C4-2B (cell line): ENCODE results near the gene RHOU.
A peak's percentile ranks its signal among the peaks of the same experiment; 100 is the strongest.
"Not testable (repeated sequence)": the region's sequence is repeated elsewhere in the genome, so short reads cannot be mapped to it uniquely, and the experiment has no call there.

Experiments
- H3K27ac ChIP-seq: fragments of 450-650 bp; 2 replicates; pipeline ENCODE4 v1.5.1; 2017
- ZFX ChIP-seq: fragments of 450-650 bp; IDR thresholded peaks from 2 replicates; pipeline ENCODE4 v1.6.1; 2017
- TF ChIP-seq, protein P1 (sequence below): fragments of 450-650 bp; conservative IDR thresholded peaks from 2 replicates; pipeline ENCODE4 v1.5.1; 2017; ENCODE audit warnings: mild to moderate bottlenecking

RHOU gene

DNA sequence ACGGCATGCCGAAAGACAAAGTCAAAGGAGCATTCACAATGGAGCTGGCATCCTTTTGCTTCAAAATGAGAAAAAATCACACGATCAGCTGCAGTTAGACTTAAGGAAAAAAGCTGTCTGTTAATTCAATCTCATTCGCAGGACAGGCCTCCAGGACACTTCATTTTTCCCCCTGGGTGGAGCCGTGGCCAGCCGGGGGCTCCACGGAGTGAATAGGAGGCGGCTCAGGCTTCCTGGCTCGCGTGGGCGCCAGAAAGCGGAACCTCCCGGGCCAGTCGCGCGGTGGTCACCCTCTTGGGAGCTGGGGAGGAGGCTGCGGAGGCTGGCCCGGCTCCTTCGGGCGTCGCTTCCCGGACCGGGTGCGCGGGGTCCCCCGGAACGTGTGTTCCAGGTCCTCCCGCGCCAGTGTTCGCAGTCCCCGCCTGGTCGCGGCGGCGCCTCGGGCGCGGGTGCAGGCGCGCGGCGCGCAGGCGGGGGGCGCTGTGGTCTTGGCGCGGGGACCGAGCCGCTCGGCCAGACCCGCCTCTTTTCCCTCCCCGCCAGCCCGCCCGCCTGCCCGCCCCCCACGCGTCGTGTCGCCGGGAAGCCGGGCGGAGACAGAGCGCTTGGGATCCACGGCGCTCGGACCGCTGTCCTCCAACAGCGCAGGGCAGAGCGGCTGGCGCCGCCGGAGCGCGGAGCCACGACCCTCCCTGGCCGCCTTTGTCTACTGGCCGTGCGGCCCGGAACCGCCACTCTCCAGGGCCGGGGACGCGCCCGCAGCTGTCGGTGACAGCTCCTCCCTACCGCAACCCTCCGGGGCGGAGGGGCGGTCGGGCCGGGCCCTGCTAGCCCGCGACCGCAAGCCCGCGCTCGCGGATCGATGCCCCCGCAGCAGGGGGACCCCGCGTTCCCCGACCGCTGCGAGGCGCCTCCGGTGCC, at the start of gene RHOU:
Gene RHOU (plus strand): TSS at position 599 of the 921 bp plus-strand sequence. CDS start 264 bp downstream, at position 863.
- peak within 1 kb of the TSS; percentile 81 for H3K27ac ChIP-seq
- TF ChIP-seq ZFX = peak; percentile 48
- TF ChIP-seq, protein P1, sequence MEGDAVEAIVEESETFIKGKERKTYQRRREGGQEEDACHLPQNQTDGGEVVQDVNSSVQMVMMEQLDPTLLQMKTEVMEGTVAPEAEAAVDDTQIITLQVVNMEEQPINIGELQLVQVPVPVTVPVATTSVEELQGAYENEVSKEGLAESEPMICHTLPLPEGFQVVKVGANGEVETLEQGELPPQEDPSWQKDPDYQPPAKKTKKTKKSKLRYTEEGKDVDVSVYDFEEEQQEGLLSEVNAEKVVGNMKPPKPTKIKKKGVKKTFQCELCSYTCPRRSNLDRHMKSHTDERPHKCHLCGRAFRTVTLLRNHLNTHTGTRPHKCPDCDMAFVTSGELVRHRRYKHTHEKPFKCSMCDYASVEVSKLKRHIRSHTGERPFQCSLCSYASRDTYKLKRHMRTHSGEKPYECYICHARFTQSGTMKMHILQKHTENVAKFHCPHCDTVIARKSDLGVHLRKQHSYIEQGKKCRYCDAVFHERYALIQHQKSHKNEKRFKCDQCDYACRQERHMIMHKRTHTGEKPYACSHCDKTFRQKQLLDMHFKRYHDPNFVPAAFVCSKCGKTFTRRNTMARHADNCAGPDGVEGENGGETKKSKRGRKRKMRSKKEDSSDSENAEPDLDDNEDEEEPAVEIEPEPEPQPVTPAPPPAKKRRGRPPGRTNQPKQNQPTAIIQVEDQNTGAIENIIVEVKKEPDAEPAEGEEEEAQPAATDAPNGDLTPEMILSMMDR = peak; percentile 98

DNA sequence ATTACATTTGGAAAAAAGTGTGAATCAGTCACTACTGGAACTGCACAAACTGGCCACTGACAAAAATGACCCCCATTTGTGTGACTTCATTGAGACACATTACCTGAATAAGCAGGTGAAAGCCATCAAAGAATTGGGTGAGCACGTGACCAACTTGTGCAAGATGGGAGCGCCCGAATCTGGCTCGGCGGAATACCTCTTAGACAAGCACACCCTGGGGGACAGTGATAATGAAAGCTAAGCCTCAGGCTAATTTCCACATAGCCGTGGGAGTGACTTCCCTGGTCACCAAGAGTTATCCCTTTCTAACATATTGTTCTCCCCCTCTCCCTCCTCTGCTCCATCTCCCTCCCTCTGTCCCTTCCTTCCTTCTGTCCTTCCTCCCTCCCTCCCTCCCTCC, 47.7 kb upstream of the RHOU start:
- no peak overlapping the region for H3K27ac ChIP-seq
- TF ChIP-seq ZFX = no peak
- TF ChIP-seq, protein P1 = no peak

DNA sequence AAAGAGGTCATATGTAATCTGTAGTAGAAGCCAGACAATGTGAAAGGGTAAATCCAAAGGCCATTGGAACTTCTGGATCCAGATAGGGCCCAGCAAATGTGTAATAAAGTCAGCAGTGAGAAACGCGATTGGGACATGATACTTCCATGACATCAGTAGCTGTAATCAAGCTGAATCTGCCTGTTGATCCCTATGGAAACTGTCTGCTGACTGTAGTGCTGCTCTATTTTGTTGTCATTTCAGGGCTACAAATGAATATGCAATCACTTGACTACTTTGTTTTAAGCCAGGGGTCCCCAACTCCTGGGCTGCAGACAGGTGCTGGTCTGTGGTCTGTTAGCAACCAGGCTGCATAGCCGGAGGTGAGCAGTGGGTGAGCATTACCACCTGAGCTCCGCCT, 46.0 kb upstream of the RHOU start:
- H3K27ac ChIP-seq = no peak overlapping the region
- no peak for TF ChIP-seq ZFX
- TF ChIP-seq, protein P1 = no peak

DNA sequence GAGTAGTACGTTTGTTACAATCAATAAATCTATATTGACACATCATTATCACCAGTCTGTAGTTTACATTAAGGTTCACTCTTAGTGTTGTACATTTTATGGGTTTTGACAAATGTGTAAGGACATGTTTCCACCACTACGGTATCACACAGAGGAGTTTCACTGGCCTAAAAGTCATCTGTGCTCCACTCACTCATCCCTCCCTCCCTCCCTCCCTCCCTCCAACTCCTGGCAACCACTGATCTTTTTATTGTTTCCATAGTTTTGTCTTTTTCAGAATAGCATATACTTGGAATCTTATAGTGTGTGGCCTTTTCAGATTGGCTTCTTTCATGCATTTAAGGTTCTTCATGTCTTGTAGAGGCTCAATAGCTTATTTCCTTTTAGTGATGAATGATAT, 44.1 kb upstream of the RHOU start:
- TF ChIP-seq, protein P1 = no peak
- TF ChIP-seq ZFX = no peak

DNA sequence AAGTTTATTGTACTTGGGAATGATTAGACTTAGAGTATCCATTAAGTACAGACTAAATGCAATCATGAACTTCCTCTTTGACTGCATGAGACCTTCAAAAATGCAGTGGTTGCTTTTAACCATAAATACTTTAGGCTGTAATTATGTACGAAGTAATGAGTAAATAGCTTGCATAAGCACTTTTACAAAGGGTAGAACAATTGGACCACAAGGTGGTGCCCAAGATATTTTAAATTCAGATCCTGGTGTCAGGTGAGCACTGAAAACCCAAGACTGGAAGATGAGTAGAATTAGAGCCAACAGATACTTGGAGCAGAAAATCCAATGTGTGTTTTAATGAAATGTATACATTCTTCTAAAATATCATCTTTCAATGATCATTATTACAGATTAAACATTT, 43.4 kb upstream of the RHOU start:
- no peak overlapping the region for H3K27ac ChIP-seq
- TF ChIP-seq, protein P1 = peak; percentile 81
- TF ChIP-seq ZFX = no peak

More for the DNA sequence above, 44.1 kb upstream of the RHOU start:
- H3K27ac ChIP-seq = no peak overlapping the region

DNA sequence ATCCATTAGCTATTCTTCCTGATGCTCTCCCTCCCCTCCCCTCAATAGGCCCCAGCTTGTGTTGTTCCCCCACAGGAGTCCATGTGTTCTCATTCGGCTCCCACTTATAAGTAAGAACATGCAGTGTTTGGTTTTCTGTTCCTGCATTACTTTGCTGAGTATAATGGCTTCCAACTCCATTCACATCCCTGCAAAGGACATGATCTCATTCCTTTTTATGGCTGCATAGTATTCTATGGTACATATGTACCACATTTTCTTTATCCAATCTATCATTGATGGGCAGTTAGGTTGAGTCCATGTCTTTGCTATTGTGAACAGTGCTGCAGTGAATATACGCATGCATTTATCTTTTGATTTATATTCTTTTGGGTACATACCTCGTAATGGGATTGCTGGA, 40.8 kb upstream of the RHOU start:
- not testable (repeated sequence) for H3K27ac ChIP-seq

- TF ChIP-seq, protein P1 = no peak
- no peak for TF ChIP-seq ZFX
- no peak overlapping the region for H3K27ac ChIP-seq
Observed at GRCh38 chr1:228695015-228695955, 40.0 kb upstream of the RHOU start.
